ENCODE measurements around the gene SELENOF. TPM values are rescaled to one million over a fixed set of nuclear protein-coding genes. Genes with fewer than 3 reads are reported as not detected.

The SELENOF gene
- total and polyA plus RNA-seq, 2 of the 4 experiments (the other 2 are of a cell fraction) = 60.0 to 153 TPM

- no peaks in the 10 kb centered on the region for H3K36me3 ChIP-seq (ENCODE audit: control insufficient read depth, insufficient read depth, low read length)
- ChIA-PET POLR2A (ENCODE audit: unreplicated experiment) (no interaction called here), CTCF (no interaction called here)
- no peak overlapping the region for H3K4me3 ChIP-seq (ENCODE audit: insufficient read depth, low read depth, low read length)
- H3K23ac ChIP-seq (ENCODE audit: low read depth, low read length) = no peak overlapping the region
- H3K4me1 ChIP-seq (ENCODE audit: control insufficient read depth, insufficient read depth, low read length) = peaks cover 3% of the 10 kb centered on the region; the same call in 1 of the 2 replicates
- no peak overlapping the region for H2AK5ac ChIP-seq (ENCODE audit: low read depth, low read length)
- no peak overlapping the region for H4K8ac ChIP-seq (ENCODE audit: low read depth in 2 of 2, low read length in 2 of 2)
- H3K4me2 ChIP-seq (ENCODE audit: low read depth, low read length) = no peak overlapping the region
- no peak overlapping the region for H2BK120ac ChIP-seq (ENCODE audit: low read depth, low read length)
- H3K9me1 ChIP-seq (ENCODE audit: insufficient read depth, low read length) = no peaks in the 10 kb centered on the region
- no peaks in the 10 kb centered on the region for H3K79me1 ChIP-seq (ENCODE audit: low read depth in 1 of 2, low read length in 2 of 2)
- no peak for DNase-seq
- TF ChIP-seq SMC3 (IDR thresholded peaks at IDR 0.05; ENCODE audit: low read depth, low read length) (no peak), POLR2A (IDR thresholded peaks at IDR 0.05; ENCODE audit: low read depth, low read length) (no peak), MXI1 (IDR thresholded peaks at IDR 0.05; ENCODE audit: borderline replicate concordance, low read depth, low read length) (no peak), FOS (IDR thresholded peaks at IDR 0.05; ENCODE audit: low read depth, low read length) (no peak), CHD1 (IDR thresholded peaks at IDR 0.05; ENCODE audit: low read depth, low read length) (no peak), RFX5 (IDR thresholded peaks at IDR 0.05; ENCODE audit: low read depth, low read length) (no peak), MAZ (IDR thresholded peaks at IDR 0.05; ENCODE audit: borderline replicate concordance, low read depth, low read length) (no peak), NFE2L2 (IDR thresholded peaks at IDR 0.05; ENCODE audit: low read depth, low read length) (no peak), MAFK (IDR thresholded peaks at IDR 0.05; ENCODE audit: low read depth, low read length) (no peak), BHLHE40 (IDR thresholded peaks at IDR 0.05; ENCODE audit: low read depth, low read length) (no peak), ELK1 (IDR thresholded peaks at IDR 0.05; ENCODE audit: borderline replicate concordance, low read depth, low read length) (no peak), CEBPB (IDR thresholded peaks at IDR 0.05; ENCODE audit: low read depth, low read length) (no peak), RAD21 (IDR thresholded peaks at IDR 0.05; ENCODE audit: low read length) (no peak), RCOR1 (IDR thresholded peaks at IDR 0.05; ENCODE audit: insufficient replicate concordance, low read length) (no peak), CTCF (conservative IDR thresholded peaks at IDR 0.05; ENCODE audit: low read depth, low read length) (no peak)
- TF ChIP-seq, protein P1, sequence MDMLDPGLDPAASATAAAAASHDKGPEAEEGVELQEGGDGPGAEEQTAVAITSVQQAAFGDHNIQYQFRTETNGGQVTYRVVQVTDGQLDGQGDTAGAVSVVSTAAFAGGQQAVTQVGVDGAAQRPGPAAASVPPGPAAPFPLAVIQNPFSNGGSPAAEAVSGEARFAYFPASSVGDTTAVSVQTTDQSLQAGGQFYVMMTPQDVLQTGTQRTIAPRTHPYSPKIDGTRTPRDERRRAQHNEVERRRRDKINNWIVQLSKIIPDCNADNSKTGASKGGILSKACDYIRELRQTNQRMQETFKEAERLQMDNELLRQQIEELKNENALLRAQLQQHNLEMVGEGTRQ (IDR thresholded peaks at IDR 0.05; ENCODE audit: low read depth, low read length) = no peak
- no peak overlapping the region for H3K4ac ChIP-seq (ENCODE audit: low read depth, low read length)
- no peak overlapping the region for H2AK9ac ChIP-seq (replicated peaks; ENCODE audit: low read depth, low read length, poor library complexity)
- H3K27ac ChIP-seq (ENCODE audit: insufficient read depth, low read length) = no peak overlapping the region
- ATAC-seq (ENCODE audit: low read depth) = no peak
- H2BK20ac ChIP-seq (ENCODE audit: low read depth, low read length) = no peak overlapping the region
- no peak overlapping the region for H3K14ac ChIP-seq (replicated peaks; ENCODE audit: low read depth, low read length)
- BruUV-seq (replicated peaks) = no TSS peak
- no peak overlapping the region for H2BK15ac ChIP-seq (ENCODE audit: low read depth, low read length)
- H3K9ac ChIP-seq (ENCODE audit: low read depth, low read length) = no peak overlapping the region
- no peak overlapping the region for H3K18ac ChIP-seq (ENCODE audit: low read depth, low read length)
- H2BK5ac ChIP-seq (ENCODE audit: low read depth, low read length, poor library complexity, severe bottlenecking) = no peak overlapping the region
- H4K91ac ChIP-seq (ENCODE audit: insufficient read depth, low read depth, low read length) = no peak overlapping the region
- peaks cover 10% of the 10 kb centered on the region; the same call in 1 of the 2 replicates for H3K27me3 ChIP-seq (ENCODE audit: control insufficient read depth, insufficient read depth, low read length)
- H4K20me1 ChIP-seq (ENCODE audit: insufficient read depth, low read length) = no peaks in the 10 kb centered on the region
- H2AFZ ChIP-seq (replicated peaks; ENCODE audit: low read length, poor library complexity) = no peak overlapping the region
- H3K56ac ChIP-seq (ENCODE audit: extremely low read depth, insufficient read depth, low read length) = no peak overlapping the region
- dilution Hi-C loops (cut with HindIII; ENCODE audit: low sequenced_read_pairs, unreplicated experiment) = no loop called here
- in situ Hi-C loops (cut with MboI; ENCODE audit: low sequenced_read_pairs) = no loop called here
- intact Hi-C loops (cut with micrococcal nuclease) = no loop called here
- peaks cover 2% of the 10 kb centered on the region; the same call in 1 of the 2 replicates for H3K9me3 ChIP-seq (ENCODE audit: control insufficient read depth, insufficient read depth, low read length)
- no peak overlapping the region for H4K5ac ChIP-seq (ENCODE audit: low read depth, low read length)
Observed at GRCh38 chr1:86826856-86827255, 87.1 kb downstream of the SELENOF start.

Measured in IMR-90 (cell line).